Colonic mucosa (tissue), 4 donors: Measurements from ENCODE around the gene C1RL. TPM values are rescaled to one million over a fixed set of nuclear protein-coding genes. Genes with fewer than 3 reads are reported as not detected.
"Not testable (repeated sequence)": the region's sequence is repeated elsewhere in the genome, so short reads cannot be mapped to it uniquely, and the experiment has no call there.

Experiments
- DNase-seq: peaks from one replicate; pipeline ENCODE4 v3.0.0-alpha.2; 2020
- H3K27ac ChIP-seq: fragments of 200-600 bp; one replicate; pipeline ENCODE4 v1.8.0; 2021
- H3K27me3 ChIP-seq: fragments of 200-600 bp; one replicate; pipeline ENCODE4 v1.8.0; 2021
- H3K36me3 ChIP-seq: fragments of 200-600 bp; one replicate; pipeline ENCODE4 v1.8.0; 2021
- H3K4me1 ChIP-seq: fragments of 200-600 bp; one replicate; pipeline ENCODE4 v1.8.0; 2021; ENCODE audit warnings: mild to moderate bottlenecking
- H3K4me3 ChIP-seq: fragments of 200-600 bp; one replicate; pipeline ENCODE4 v1.8.0; 2021
- H3K9ac ChIP-seq, 2 donors: one replicate each; pipeline ENCODE4 v1.7.0; 2013; ENCODE audit warnings: control low read depth in 2 of 2, low read depth in 2 of 2, low read length in 2 of 2
- H3K9me3 ChIP-seq: fragments of 200-600 bp; one replicate; pipeline ENCODE4 v1.8.0; 2021
- intact Hi-C: fragments of 100-400 bp; cut with DNase I; formaldehyde crosslinking; loops from one replicate; pipeline ENCODE4 v1.14.1; 2022
- total RNA-seq, 2 donors: library from RNA; stranded (reverse); fragmentation: NEBNext Ultra II Directional in 1 of 2; extraction: Animal tissue kit (Norgen Biotek cat#: 25700) in 1 of 2; gene quantifications; one replicate each; pipeline ENCODE4 v1.2.1, GENCODE V29; 2021
- TF ChIP-seq, protein P1 (sequence below): fragments of 200-600 bp; IDR thresholded peaks from one replicate; pipeline ENCODE4 v1.8.0; 2022; ENCODE audit warnings: antibody characterized with exemption, mild to moderate bottlenecking
- donor health status: healthy.
- donor health status: DM: no; HTN: no; CAD: no.
- donor health status: DM: no; HTN: no; CAD: no.

Gene C1RL
- total RNA-seq, 2 donors from 2014 or later: 39.5 to 39.7 TPM

DNA sequence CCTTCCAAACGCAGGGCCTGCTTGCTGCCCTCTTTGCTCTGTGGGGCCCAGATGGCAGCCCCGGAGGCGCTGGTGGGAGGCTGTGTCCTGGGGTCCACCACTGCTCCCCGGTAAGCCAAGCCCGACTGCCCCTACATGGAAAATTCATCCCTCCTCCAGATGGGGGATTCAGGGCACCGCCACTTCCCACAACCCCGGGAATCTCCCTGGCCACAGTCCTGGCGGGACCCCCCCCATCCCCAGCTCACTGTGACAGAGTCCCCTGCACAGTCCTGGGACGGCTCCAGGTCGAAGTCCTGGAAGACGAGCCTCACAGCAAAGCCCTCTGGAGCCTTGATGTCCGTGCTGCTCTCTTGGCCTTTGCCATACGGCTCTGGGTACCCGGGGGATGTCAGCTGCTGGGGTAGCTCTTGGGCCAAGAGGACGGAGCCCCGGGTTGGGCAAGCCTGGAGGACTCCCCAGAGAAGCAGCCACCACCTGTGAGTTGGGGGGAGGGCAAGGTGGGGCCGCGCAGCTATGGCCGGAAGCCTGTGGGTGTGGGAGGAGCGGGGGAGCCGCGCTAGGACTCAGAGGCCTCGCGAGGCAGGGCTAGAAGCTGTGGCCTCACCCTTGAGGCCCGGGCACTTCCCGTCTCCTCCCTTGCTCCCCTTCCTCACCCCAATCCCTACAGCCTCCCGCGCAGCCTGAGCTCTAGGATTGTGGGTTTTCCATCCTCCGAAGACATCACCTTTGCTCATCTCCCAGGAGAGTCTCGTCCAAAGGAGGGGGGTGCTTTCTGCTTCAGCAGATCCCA is 815 bp downstream of the C1RL start:
- Histone ChIP-seq H3K36me3 (peaks cover 3% of the 10 kb centered on the region), H3K4me3 (peak overlapping the region; percentile 61), H3K9ac (peak overlapping the region; percentile 82 to 93), H3K27ac (peak overlapping the region; percentile 96), H3K4me1 (peaks cover 6% of the 10 kb centered on the region), H3K27me3 (no peaks in the 10 kb centered on the region), H3K9me3 (no peaks in the 10 kb centered on the region)
- TF ChIP-seq, protein P1, sequence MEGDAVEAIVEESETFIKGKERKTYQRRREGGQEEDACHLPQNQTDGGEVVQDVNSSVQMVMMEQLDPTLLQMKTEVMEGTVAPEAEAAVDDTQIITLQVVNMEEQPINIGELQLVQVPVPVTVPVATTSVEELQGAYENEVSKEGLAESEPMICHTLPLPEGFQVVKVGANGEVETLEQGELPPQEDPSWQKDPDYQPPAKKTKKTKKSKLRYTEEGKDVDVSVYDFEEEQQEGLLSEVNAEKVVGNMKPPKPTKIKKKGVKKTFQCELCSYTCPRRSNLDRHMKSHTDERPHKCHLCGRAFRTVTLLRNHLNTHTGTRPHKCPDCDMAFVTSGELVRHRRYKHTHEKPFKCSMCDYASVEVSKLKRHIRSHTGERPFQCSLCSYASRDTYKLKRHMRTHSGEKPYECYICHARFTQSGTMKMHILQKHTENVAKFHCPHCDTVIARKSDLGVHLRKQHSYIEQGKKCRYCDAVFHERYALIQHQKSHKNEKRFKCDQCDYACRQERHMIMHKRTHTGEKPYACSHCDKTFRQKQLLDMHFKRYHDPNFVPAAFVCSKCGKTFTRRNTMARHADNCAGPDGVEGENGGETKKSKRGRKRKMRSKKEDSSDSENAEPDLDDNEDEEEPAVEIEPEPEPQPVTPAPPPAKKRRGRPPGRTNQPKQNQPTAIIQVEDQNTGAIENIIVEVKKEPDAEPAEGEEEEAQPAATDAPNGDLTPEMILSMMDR: no peak
- intact Hi-C loops: no loop called here
- DNase-seq: peak; percentile 80

DNA sequence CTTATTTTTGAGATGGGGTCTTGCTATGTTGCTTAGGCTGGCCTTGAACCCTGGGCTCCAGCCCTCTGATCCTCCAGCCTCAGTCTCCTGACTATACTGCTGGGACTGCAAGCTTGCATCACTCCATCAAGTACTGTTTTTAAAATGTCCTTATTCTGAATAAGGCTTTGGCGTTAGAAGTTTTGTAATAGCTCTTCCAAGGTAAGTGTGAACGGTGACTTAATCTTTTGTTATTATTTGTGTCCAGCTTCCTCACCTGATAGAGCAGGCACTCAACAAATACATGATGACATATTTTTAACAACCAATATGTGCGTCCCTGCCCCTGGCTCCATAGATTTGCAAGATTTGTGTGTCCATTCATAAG is 1.4 kb downstream of the C1RL start:
- Histone ChIP-seq H3K36me3 (peaks cover 3% of the 10 kb centered on the region), H3K27me3 (no peaks in the 10 kb centered on the region), H3K9ac (peak overlapping the region; percentile 82 to 93), H3K27ac (peak overlapping the region; percentile 96), H3K4me3 (peak overlapping the region; percentile 61), H3K9me3 (no peaks in the 10 kb centered on the region), H3K4me1 (peaks cover 6% of the 10 kb centered on the region)
- intact Hi-C loops: no loop called here
- TF ChIP-seq, protein P1: no peak
- DNase-seq: no peak

DNA sequence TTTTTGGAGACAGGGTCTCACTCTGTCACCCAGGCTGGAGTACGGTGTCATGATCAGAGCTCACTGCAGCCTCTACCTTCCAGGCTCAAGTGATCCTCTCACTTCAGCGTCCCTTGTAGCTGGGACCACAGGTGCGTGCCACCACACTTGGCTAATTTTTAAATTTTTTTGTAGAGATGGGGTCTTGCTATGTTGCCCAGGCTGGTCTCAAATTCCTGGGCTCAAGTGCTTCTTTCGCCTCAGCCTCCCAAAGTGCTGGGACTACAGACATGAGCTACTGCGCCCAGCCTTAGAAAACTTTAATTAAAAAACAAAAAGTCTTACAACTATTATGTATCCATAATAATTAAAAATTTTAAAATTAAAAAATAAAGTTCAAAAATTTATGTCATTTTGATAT is 1.8 kb downstream of the C1RL start:
- H3K4me1 ChIP-seq, intact Hi-C loops, DNase-seq, H3K9me3 ChIP-seq, H3K27me3 ChIP-seq, H3K4me3 ChIP-seq, H3K9ac ChIP-seq, H3K36me3 ChIP-seq: not testable (repeated sequence)
- H3K27ac ChIP-seq: peak overlapping the region; percentile 96

DNA sequence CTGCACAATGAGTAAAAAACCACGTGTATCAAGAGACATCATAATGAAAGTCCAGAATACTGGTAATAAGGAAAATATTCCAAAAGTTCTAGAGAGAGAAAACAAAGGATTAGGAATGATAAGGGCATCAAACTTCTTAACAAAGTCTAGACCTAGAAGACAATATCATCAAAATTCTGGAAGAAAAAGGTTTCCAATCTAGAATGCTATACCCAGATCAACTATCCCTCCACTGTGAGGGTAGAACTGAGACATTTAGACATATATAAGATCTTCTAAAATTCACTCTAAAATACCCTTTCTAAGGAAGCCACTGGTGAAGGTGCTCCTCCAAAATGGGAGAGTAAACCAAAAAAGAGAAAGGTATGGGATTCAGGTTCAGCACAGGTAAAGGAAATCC is 2.9 kb downstream of the C1RL start:
- DNase-seq: no peak
- intact Hi-C loops: no loop called here
- H3K9me3 ChIP-seq: no peaks in the 10 kb centered on the region
- H3K9ac ChIP-seq: no peak overlapping the region
- H3K4me3 ChIP-seq: no peak overlapping the region
- TF ChIP-seq, protein P1: no peak
- H3K4me1 ChIP-seq: peaks cover 6% of the 10 kb centered on the region
- H3K27me3 ChIP-seq: no peaks in the 10 kb centered on the region
- H3K27ac ChIP-seq: no peak overlapping the region
- H3K36me3 ChIP-seq: peaks cover 3% of the 10 kb centered on the region

DNA sequence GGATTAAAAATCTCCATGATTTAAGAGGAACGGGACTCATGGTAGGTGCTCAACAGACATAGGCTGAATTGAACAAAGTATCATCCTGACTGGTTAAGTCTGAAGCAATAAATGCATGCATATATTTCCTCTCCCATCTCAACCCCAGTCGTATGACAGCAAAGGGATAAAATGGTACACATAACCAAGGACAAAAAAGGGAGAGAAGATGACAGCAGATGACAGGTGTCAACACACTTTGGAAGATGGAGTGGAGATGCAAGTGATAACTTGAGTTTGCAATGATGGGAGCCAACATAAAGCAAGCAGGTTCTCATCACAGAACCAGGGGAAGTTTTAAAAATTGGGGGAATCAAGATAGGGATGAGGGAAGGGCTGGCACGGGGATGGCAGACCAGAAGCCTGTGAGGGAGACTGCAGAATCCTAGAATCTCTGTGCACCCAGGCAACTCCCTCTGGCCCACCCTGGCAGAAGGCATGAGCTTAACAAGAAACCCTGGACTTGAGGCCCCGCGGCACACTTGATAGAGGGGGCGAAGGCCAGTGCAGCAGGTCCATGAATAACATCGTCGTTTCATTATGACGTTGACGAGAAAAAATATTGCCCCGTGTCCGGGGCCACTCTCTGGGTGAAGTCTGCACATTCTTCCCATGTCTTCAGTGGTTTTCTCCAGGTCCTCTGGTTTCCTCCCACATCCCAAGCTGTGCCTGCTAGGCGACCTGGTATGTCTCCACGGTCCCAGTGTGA is 5.0 kb downstream of the C1RL start:
- Histone ChIP-seq H3K27ac (no peak overlapping the region), H3K9me3 (no peaks in the 10 kb centered on the region), H3K36me3 (peaks cover 3% of the 10 kb centered on the region), H3K9ac (no peak overlapping the region), H3K4me3 (no peak overlapping the region), H3K4me1 (no peaks in the 10 kb centered on the region), H3K27me3 (no peaks in the 10 kb centered on the region)
- DNase-seq: no peak
- TF ChIP-seq, protein P1: no peak
- intact Hi-C loops: no loop called here

DNA sequence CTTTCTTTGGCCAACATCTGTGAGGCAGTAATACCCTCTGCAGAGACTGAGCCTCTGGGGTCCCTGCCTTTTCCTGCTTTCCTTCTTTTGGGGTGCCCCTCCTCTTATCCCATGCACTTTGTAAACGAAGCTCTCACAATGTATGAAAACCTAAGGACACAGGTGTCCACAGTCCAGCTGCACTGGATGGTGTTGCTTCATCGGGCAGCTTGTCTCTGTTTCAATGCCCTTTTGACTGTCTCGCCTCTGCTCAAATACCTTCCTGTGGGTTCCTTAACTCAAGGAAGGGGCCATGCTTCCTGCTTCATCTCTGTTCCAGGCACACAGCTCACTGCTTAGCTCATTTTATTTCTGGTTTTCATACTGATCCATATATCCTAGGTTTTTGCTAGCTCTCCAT is 6.4 kb downstream of the C1RL start:
- no peaks in the 10 kb centered on the region for H3K4me1 ChIP-seq
- H3K36me3 ChIP-seq: peaks cover 3% of the 10 kb centered on the region
- intact Hi-C loops: no loop called here
- H3K9ac ChIP-seq: no peak overlapping the region
- H3K4me3 ChIP-seq: no peak overlapping the region
- DNase-seq: no peak
- H3K9me3 ChIP-seq: no peaks in the 10 kb centered on the region
- no peak overlapping the region for H3K27ac ChIP-seq
- TF ChIP-seq, protein P1: no peak
- H3K27me3 ChIP-seq: no peaks in the 10 kb centered on the region
